Measurements from ENCODE around the gene NTN3. TPM values are rescaled to one million over a fixed set of nuclear protein-coding genes. Genes with fewer than 3 reads are reported as not detected.

The NTN3 gene
- total and polyA plus RNA-seq, 2 of the 4 experiments (the other 2 are of a cell fraction): 0.18 to 0.38 TPM

GRCh38 chr16:2462031-2462866 lies 8.8 kb upstream of the NTN3 start:
- Histone ChIP-seq H3K4ac (ENCODE audit: low read depth, low read length) (no peak overlapping the region), H3K9ac (ENCODE audit: low read depth, low read length) (no peak overlapping the region), H3K4me1 (ENCODE audit: control insufficient read depth, insufficient read depth, low read length) (peaks cover 8% of the 10 kb centered on the region; the same call in 1 of the 2 replicates), H3K79me1 (ENCODE audit: low read depth in 1 of 2, low read length in 2 of 2) (peaks cover 3 to 38% of the 10 kb centered on the region in 2 experiments; a peak in 1 of 4 replicates), H4K91ac (ENCODE audit: insufficient read depth, low read depth, low read length) (no peak overlapping the region), H3K18ac (ENCODE audit: low read depth, low read length) (no peak overlapping the region), H3K23ac (ENCODE audit: low read depth, low read length) (no peak overlapping the region), H2AK5ac (ENCODE audit: low read depth, low read length) (no peak overlapping the region), H4K8ac (ENCODE audit: low read depth in 2 of 2, low read length in 2 of 2) (no peak overlapping the region), H3K27ac (ENCODE audit: insufficient read depth, low read length) (no peak overlapping the region), H2AFZ (replicated peaks; ENCODE audit: low read length, poor library complexity) (no peak overlapping the region), H2BK120ac (ENCODE audit: low read depth, low read length) (no peak overlapping the region), H3K27me3 (ENCODE audit: control insufficient read depth, insufficient read depth, low read length) (no peaks in the 10 kb centered on the region), H3K14ac (replicated peaks; ENCODE audit: low read depth, low read length) (no peak overlapping the region), H3K56ac (ENCODE audit: extremely low read depth, insufficient read depth, low read length) (no peak overlapping the region), H3K4me3 (ENCODE audit: insufficient read depth, low read depth, low read length) (no peak overlapping the region), H4K20me1 (ENCODE audit: insufficient read depth, low read length) (no peaks in the 10 kb centered on the region; the same call in 1 of the 2 replicates), H2BK5ac (ENCODE audit: low read depth, low read length, poor library complexity, severe bottlenecking) (no peak overlapping the region), H2AK9ac (replicated peaks; ENCODE audit: low read depth, low read length, poor library complexity) (no peak overlapping the region), H2BK15ac (ENCODE audit: low read depth, low read length) (no peak overlapping the region), H2BK20ac (ENCODE audit: low read depth, low read length) (no peak overlapping the region), H3K9me3 (ENCODE audit: control insufficient read depth, insufficient read depth, low read length) (no peaks in the 10 kb centered on the region), H3K9me1 (ENCODE audit: insufficient read depth, low read length) (peaks cover 4% of the 10 kb centered on the region), H3K4me2 (ENCODE audit: low read depth, low read length) (no peak overlapping the region), H3K36me3 (ENCODE audit: control insufficient read depth, insufficient read depth, low read length) (peaks cover under 1% of the 10 kb centered on the region; the same call in 1 of the 2 replicates), H4K5ac (ENCODE audit: low read depth, low read length) (no peak overlapping the region)
- ChIA-PET CTCF (no interaction called here), POLR2A (ENCODE audit: unreplicated experiment) (no interaction called here)
- in situ Hi-C loops (cut with MboI; ENCODE audit: low sequenced_read_pairs) (no loop called here), dilution Hi-C loops (cut with HindIII; ENCODE audit: low sequenced_read_pairs, unreplicated experiment) (no loop called here), intact Hi-C loops (cut with micrococcal nuclease) (no loop called here)
- DNase-seq (no peak), ATAC-seq (ENCODE audit: low read depth) (no peak)
- WGBS, 2 experiments (ENCODE audit: extremely low coverage in 2 of 2, insufficient read length in 1 of 2): 89% methylated on average over 7 of the region's 23 CpGs; no CpG with 5 or more reads in 1 of the 2 experiments
- BruUV-seq (replicated peaks): no TSS peak
- TF ChIP-seq POLR2A (IDR thresholded peaks at IDR 0.05; ENCODE audit: low read depth, low read length) (no peak), RCOR1 (IDR thresholded peaks at IDR 0.05; ENCODE audit: insufficient replicate concordance, low read length) (no peak), BHLHE40 (IDR thresholded peaks at IDR 0.05; ENCODE audit: low read depth, low read length) (no peak), USF2 (IDR thresholded peaks at IDR 0.05; ENCODE audit: low read depth, low read length) (no peak), RFX5 (IDR thresholded peaks at IDR 0.05; ENCODE audit: low read depth, low read length) (no peak), CHD1 (IDR thresholded peaks at IDR 0.05; ENCODE audit: low read depth, low read length) (no peak)
- TF ChIP-seq, protein P1, sequence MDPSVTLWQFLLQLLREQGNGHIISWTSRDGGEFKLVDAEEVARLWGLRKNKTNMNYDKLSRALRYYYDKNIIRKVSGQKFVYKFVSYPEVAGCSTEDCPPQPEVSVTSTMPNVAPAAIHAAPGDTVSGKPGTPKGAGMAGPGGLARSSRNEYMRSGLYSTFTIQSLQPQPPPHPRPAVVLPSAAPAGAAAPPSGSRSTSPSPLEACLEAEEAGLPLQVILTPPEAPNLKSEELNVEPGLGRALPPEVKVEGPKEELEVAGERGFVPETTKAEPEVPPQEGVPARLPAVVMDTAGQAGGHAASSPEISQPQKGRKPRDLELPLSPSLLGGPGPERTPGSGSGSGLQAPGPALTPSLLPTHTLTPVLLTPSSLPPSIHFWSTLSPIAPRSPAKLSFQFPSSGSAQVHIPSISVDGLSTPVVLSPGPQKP (IDR thresholded peaks at IDR 0.05; ENCODE audit: borderline replicate concordance, low read depth, low read length): no peak

Measured in IMR-90 (cell line).